HG02981 (cell line): ENCODE results near the gene OR10G2.

ENCODE experiments used
- ATAC-seq: cut with Tn5 transposase; IDR thresholded peaks from one replicate; pipeline ENCODE4 v1.9.1; 2021; ENCODE audit warnings: mild to moderate bottlenecking, moderate library complexity; ENCODE audit not compliant: unreplicated experiment

OR10G2 gene

DNA sequence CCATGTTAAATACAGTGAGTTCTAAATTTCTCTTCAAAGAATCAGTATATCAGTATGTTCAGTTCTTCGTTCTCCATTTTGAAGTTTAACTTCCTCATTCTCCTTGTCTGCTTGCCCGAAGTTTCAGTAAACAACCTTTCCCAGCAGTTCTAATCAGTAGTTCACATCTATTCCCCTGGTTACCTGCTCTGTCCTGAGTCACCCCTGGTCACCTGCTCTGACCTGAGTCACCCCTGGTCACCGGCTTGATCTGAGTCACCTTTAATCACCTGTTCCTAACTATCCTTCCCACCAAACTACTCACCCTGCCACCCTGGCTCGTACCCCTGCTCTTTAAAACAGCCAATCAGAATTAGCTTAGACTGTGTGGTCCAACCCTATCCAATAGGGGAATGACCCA, 45.4 kb downstream of the OR10G2 start:
- ATAC-seq = no peak
